H1 (cell line): ENCODE data around the gene NOB1. TPM values are rescaled to one million over a fixed set of nuclear protein-coding genes. Genes with fewer than 3 reads are reported as not detected.

Experiments used
- ASH2L ChIP-seq: fragments of 200-600, 300-600 bp; sonication (generic); IDR thresholded peaks from one replicate; pipeline ENCODE4 v1.7.1; 2017; ENCODE audit warnings: low read length
- ATF3 ChIP-seq: IDR thresholded peaks from 2 replicates; pipeline ENCODE4 v1.6.1; 2011; ENCODE audit warnings: low read depth, mild to moderate bottlenecking, low read length; ENCODE audit not compliant: insufficient read depth
- BACH1 ChIP-seq: IDR thresholded peaks from 2 replicates; pipeline ENCODE4 v1.6.1; 2012; ENCODE audit warnings: low read length, improper control_type of control experiment
- BRCA1 ChIP-seq: IDR thresholded peaks from 2 replicates; pipeline ENCODE4 v1.6.1; 2012; ENCODE audit warnings: low read depth, low read length, improper control_type of control experiment
- CBX5 ChIP-seq: fragments of 300-800, 300-1000 bp; sonication (generic); IDR thresholded peaks from 2 replicates; pipeline ENCODE4 v1.7.1; 2016; ENCODE audit warnings: antibody characterized with exemption, low read length, low read depth
- CBX8 ChIP-seq: fragments of 300-800, 300-1000 bp; sonication (generic); IDR thresholded peaks from 2 replicates; pipeline ENCODE4 v1.7.1; 2016; ENCODE audit warnings: low read depth, low read length, borderline replicate concordance
- CEBPB ChIP-seq: IDR thresholded peaks from 2 replicates; pipeline ENCODE4 v1.6.1; 2012; ENCODE audit warnings: low read depth, low read length
- CREB1 ChIP-seq: IDR thresholded peaks from 2 replicates; pipeline ENCODE4 v1.6.1; 2012; ENCODE audit warnings: inconsistent platforms
- E2F6 ChIP-seq: IDR thresholded peaks from 2 replicates; pipeline ENCODE4 v1.6.1; 2012; ENCODE audit warnings: inconsistent platforms
- HDAC6 ChIP-seq: IDR thresholded peaks from one replicate; pipeline ENCODE4 v1.7.1; 2012; ENCODE audit warnings: low read depth, mild to moderate bottlenecking, inconsistent platforms, low read length, moderate library complexity
- MAFK ChIP-seq: IDR thresholded peaks from 2 replicates; pipeline ENCODE4 v1.6.1; 2012; ENCODE audit warnings: low read depth, mild to moderate bottlenecking, improper control_type of control experiment, low read length
- PHF8 ChIP-seq: fragments of 200-600 bp; sonication (generic); conservative IDR thresholded peaks from 2 replicates; pipeline ENCODE4 v1.7.1; 2012; ENCODE audit warnings: low read depth, mild to moderate bottlenecking, inconsistent platforms, low read length, moderate library complexity
- POLR2A ChIP-seq, 2 experiments: IDR thresholded peaks; 1 replicate in 1 of 2; 2 replicates in 1 of 2; pipeline ENCODE4 v1.6.1; 2011; ENCODE audit warnings: low read depth in 2 of 2, low read length in 2 of 2, mild to moderate bottlenecking in 2 of 2; ENCODE audit errors: control extremely low read depth in 1 of 2
- POU5F1 ChIP-seq: IDR thresholded peaks from 2 replicates; pipeline ENCODE4 v1.6.1; 2011; ENCODE audit warnings: low read depth, mild to moderate bottlenecking, low read length, moderate library complexity
- RAD21 ChIP-seq, 2 experiments: IDR thresholded peaks in 1 of 2; conservative IDR thresholded peaks in 1 of 2; 2 replicates each; pipeline ENCODE4 v1.6.1; 2011; ENCODE audit warnings: low read depth in 2 of 2, low read length in 2 of 2, improper control_type of control experiment in 1 of 2, inconsistent platforms in 1 of 2, mild to moderate bottlenecking in 1 of 2, moderate library complexity in 1 of 2
- RBBP5 ChIP-seq: IDR thresholded peaks from 2 replicates; pipeline ENCODE4 v1.7.1; 2012; ENCODE audit warnings: low read depth, mild to moderate bottlenecking, inconsistent platforms, low read length, moderate library complexity, borderline replicate concordance
- RNF2 ChIP-seq: fragments of 200-900, 300-1000 bp; sonication (generic); IDR thresholded peaks from 2 replicates; pipeline ENCODE4 v1.7.1; 2016; ENCODE audit warnings: borderline replicate concordance, low read depth, mild to moderate bottlenecking, antibody characterized with exemption, low read length; ENCODE audit not compliant: poor library complexity, severe bottlenecking; ENCODE audit errors: missing control alignments
- RXRA ChIP-seq: IDR thresholded peaks from 2 replicates; pipeline ENCODE4 v1.6.1; 2011; ENCODE audit warnings: low read depth, mild to moderate bottlenecking, low read length, moderate library complexity; ENCODE audit not compliant: insufficient read depth
- SP2 ChIP-seq: IDR thresholded peaks from 2 replicates; pipeline ENCODE4 v1.6.1; 2012; ENCODE audit warnings: mild to moderate bottlenecking, low read length, inconsistent platforms
- SUZ12 ChIP-seq: fragments of 200-600 bp; sonication (generic); IDR thresholded peaks from 2 replicates; pipeline ENCODE4 v1.6.1; 2012; ENCODE audit warnings: mild to moderate bottlenecking, inconsistent platforms, low read length, moderate library complexity, mixed read lengths
- TBP ChIP-seq: IDR thresholded peaks from 2 replicates; pipeline ENCODE4 v1.6.1; 2011; ENCODE audit warnings: low read depth, low read length, improper control_type of control experiment
- TEAD4 ChIP-seq: IDR thresholded peaks from 2 replicates; pipeline ENCODE4 v1.6.1; 2012; ENCODE audit warnings: low read depth, low read length, inconsistent platforms, mixed read lengths
- ZNF274 ChIP-seq: IDR thresholded peaks from 2 replicates; pipeline ENCODE4 v1.7.0; 2012; ENCODE audit warnings: low read length, borderline replicate concordance; ENCODE audit errors: extremely low read depth
- polyA plus RNA-seq, 7 experiments: library from polyadenylated mRNA; depleted of rRNA in 3 of 7; stranded (reverse) in 5 of 7; unstranded in 2 of 7; fragments of >200 nt in 5 of 7; fragments of 200-250 nt in 2 of 7; gene quantifications; 1 replicate in 5 of 7; 2 replicates in 1 of 7; 4 replicates in 1 of 7; pipeline versions ENCODE4 v1.2.1 to v1.2.3, GENCODE V29; 2011 to 2013; ENCODE audit warnings: missing spikeins in 2 of 7, mixed read lengths in 2 of 7
- total RNA-seq: library from RNA; stranded (reverse); fragmentation: NEBNext Ultra II Directional; extraction: Animal tissue kit (Norgen Biotek cat#: 25700); gene quantifications from 2 replicates; pipeline ENCODE4 v1.2.1, GENCODE V29; 2021

Gene NOB1
- total and polyA plus RNA-seq, 2 of the 8 experiments (the other 6 are each of a cell fraction or from before 2014, with no cell fraction given) = 88.2 to 108 TPM

GRCh38 chr16:69761983-69762813, 7.5 kb upstream of the NOB1 start, which contains the start of gene WWP2 (continued):
- TF ChIP-seq CREB1 (no peak), ATF3 (peak; percentile 99), RAD21 (IDR thresholded peaks at IDR 0.05 in 1 of 2, conservative IDR thresholded peaks at IDR 0.05 in 1 of 2; ENCODE audit: low read depth in 2 of 2, low read length in 2 of 2) (0 out of 4 replicates have a peak, but pooled peaks of 1 of the 2 experiments have one; percentile 8), TEAD4 (no peak), BACH1 (no peak), CEBPB (no peak), SUZ12 (no peak), MAFK (peak; percentile 39; the same call in 1 of the 2 replicates), ASH2L (peak; percentile 77), CBX8 (no peak), SP2 (peak; percentile 30; the same call in 1 of the 2 replicates), PHF8 (peak; percentile 75), POLR2A (IDR thresholded peaks at IDR 0.05; ENCODE audit: control extremely low read depth in 1 of 2, low read depth in 2 of 2, low read length in 2 of 2) (peak; percentile 75 to 82), BRCA1 (no peak), CBX5 (no peak), ZNF274 (no peak), RBBP5 (peak; percentile 64; the same call in 1 of the 2 replicates), RNF2 (no peak), TBP (peak; percentile 77), RXRA (no peak), E2F6 (peak; percentile 66), POU5F1 (no peak), HDAC6 (no peak)
